GM19025 (cell line): ENCODE measurements around the gene LCE1C.

Source experiments
- ATAC-seq: cut with Tn5 transposase; IDR thresholded peaks from one replicate; pipeline ENCODE4 v1.9.1; 2021; ENCODE audit warnings: mild to moderate bottlenecking, low read depth, moderate library complexity; ENCODE audit not compliant: unreplicated experiment

Gene LCE1C

DNA sequence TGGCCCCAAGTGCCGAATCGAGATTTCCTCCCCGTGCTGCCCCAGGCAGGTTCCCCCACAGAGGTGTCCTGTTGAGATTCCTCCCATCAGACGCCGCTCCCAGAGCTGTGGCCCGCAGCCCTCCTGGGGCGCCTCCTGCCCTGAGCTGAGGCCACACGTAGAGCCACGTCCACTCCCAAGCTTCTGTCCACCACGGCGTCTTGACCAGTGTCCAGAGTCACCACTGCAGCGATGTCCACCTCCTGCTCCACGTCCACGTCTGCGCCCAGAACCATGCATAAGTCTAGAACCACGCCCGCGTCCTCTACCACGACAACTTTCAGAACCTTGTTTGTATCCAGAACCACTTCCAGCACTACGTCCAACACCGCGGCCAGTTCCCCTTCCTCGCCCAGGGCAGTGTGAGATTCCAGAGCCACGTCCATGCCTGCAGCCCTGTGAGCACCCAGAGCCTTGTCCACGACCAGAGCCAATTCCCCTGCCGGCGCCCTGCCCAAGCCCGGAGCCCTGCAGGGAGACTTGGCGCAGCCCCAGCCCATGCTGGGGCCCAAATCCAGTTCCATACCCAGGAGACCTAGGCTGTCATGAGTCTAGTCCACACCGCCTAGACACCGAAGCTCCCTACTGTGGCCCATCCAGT, 45.8 kb downstream of the LCE1C start:
- ATAC-seq, result no peak

DNA sequence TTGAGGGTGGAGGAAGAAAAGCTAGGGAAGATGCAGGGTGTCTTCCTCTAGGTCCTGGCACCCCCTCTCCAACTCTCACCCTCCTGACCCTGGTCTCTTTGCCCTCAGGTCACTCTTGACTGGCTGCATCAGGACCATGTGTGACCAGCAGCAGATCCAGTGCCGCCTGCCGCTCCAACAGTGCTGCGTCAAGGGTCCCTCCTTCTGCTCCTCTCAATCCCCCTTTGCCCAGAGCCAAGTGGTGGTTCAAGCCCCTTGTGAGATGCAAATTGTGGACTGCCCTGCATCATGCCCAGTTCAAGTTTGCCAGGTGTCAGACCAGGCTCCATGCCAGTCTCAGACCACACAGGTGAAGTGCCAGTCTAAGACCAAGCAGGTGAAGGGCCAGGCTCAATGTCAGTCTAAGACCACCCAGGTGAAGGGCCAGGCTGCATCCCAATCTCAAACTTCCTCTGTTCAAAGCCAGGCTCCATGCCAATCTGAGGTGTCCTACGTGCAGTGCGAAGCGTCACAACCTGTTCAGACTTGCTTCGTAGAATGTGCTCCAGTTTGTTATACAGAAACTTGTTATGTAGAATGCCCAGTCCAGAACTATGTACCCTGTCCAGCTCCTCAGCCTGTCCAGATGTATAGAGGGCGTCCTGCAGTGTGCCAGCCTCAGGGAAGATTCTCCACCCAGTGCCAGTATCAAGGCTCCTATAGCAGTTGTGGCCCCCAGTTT, 46.8 kb downstream of the LCE1C start:
- no peak for ATAC-seq

DNA sequence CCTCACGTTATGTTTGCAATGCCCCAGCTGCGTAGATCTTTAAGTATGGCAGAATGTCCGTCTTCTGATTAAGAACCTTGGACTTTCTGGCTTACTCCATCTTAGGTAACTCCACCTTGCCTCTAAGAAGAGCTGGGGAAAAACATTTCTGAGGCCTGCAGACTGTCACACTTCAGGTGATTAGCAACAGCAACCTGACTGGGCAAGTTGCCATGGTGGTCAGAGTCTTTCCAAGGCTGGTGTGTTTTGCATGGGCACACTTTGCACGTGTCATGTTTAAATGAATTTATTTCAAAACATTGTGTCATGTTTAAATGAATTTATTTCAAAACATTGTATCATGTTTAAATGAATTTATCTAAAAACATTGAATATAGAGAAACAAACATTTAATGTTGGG, 47.8 kb downstream of the LCE1C start:
- no peak for ATAC-seq

DNA sequence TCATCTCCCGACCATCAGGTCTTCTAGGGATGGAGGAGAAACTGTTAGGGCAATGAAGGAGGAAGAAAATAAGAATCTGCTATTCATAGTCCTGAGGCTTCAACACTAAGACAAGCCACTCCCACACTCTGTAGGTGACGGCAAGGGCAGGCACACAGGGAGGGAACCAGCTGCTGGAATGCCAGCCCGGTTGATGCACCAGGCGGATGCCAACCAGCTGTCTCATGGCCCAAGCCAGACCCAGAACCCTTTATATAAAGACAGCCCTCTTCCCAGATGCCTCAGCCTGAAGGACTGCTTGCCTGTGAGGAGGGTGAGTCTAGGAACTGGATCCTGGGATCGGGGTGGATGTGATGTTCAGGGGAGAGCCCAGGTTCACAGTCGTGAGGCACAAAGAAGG, 48.7 kb downstream of the LCE1C start, which contains the start of gene KPRP:
Gene KPRP (plus strand): TSS at position 279 of the 400 bp plus-strand sequence. CDS start 1,564 bp downstream, outside the sequence.
- no peak for ATAC-seq

DNA sequence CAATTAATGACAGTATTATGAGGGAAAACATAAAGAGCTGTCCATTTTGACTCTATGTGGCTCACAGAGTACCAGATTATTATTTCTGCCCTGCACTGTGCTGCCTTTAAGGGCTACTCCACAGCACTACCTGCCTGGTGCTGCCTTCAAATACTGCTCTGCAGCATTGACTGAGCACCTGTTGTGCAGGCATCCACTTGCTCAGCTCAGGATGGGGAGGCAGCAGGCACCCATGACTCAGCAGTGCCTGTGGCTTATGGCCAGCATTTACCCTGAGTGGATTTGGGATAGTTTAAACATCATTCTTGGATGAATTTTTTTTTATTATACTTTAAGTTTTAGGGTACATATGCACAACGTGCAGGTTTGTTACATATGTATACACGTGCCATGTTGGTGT, 49.6 kb downstream of the LCE1C start:
- no peak for ATAC-seq
